ENCODE data around the gene ERC1.
A peak's percentile ranks its signal among the peaks of the same experiment; 100 is the strongest.
"Not testable (repeated sequence)": the region's sequence is repeated elsewhere in the genome, so short reads cannot be mapped to it uniquely, and the experiment has no call there.

ERC1 gene

DNA sequence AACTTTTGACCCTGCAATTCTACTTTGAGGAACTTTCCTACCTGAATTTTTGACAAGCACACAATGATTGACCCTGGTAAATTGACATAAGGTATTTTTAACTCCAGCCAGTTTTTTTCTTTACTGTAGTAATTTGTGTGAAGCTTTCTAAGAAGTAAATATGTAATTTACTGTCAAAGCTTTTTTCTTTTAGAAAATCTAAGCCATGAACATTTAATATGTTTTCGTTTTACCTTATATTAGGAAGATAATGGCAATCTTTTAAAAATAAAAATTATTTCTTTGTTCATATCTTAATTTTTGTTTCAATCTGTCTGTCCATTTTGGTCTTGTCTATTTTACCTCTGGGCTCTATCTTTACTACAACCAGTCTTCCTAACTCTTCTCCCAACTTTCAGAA is 323.5 kb downstream of the ERC1 start:
- no peak overlapping the region for H3K9ac ChIP-seq (ENCODE audit: low read length)
- H3F3A ChIP-seq (ENCODE audit: insufficient read depth, low read length): no peaks in the 10 kb centered on the region
- no peaks in the 10 kb centered on the region for H3K79me2 ChIP-seq (ENCODE audit: insufficient read depth, low read length)
- H3K27me3 ChIP-seq (ENCODE audit: insufficient read depth, low read length): no peaks in the 10 kb centered on the region
- peaks cover 33% of the 10 kb centered on the region for H3K36me3 ChIP-seq (ENCODE audit: insufficient read depth, low read length)
- H3K4me3 ChIP-seq (ENCODE audit: low read depth, low read length, poor library complexity, severe bottlenecking): no peak overlapping the region
- H3K9me2 ChIP-seq (ENCODE audit: low read depth, low read length): no peaks in the 10 kb centered on the region
- H3K9me3 ChIP-seq (ENCODE audit: low read length): no peaks in the 10 kb centered on the region; the same call in 1 of the 2 replicates
- H4K20me1 ChIP-seq (ENCODE audit: insufficient read depth, low read length): no peaks in the 10 kb centered on the region
- H3K4me2 ChIP-seq (ENCODE audit: low read length): no peak overlapping the region
- no peak overlapping the region for H2AFZ ChIP-seq (ENCODE audit: low read length)
- TF ChIP-seq EZH2 (IDR thresholded peaks at IDR 0.05; ENCODE audit: borderline replicate concordance, low read length): no peak
- TF ChIP-seq, protein P1, sequence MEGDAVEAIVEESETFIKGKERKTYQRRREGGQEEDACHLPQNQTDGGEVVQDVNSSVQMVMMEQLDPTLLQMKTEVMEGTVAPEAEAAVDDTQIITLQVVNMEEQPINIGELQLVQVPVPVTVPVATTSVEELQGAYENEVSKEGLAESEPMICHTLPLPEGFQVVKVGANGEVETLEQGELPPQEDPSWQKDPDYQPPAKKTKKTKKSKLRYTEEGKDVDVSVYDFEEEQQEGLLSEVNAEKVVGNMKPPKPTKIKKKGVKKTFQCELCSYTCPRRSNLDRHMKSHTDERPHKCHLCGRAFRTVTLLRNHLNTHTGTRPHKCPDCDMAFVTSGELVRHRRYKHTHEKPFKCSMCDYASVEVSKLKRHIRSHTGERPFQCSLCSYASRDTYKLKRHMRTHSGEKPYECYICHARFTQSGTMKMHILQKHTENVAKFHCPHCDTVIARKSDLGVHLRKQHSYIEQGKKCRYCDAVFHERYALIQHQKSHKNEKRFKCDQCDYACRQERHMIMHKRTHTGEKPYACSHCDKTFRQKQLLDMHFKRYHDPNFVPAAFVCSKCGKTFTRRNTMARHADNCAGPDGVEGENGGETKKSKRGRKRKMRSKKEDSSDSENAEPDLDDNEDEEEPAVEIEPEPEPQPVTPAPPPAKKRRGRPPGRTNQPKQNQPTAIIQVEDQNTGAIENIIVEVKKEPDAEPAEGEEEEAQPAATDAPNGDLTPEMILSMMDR (IDR thresholded peaks at IDR 0.05; ENCODE audit: low read length): no peak
- peaks cover 31% of the 10 kb centered on the region for H3K4me1 ChIP-seq (ENCODE audit: insufficient read depth, low read length, severe bottlenecking)
- H3K27ac ChIP-seq (ENCODE audit: low read depth, low read length, poor library complexity, severe bottlenecking): no peak overlapping the region

DNA sequence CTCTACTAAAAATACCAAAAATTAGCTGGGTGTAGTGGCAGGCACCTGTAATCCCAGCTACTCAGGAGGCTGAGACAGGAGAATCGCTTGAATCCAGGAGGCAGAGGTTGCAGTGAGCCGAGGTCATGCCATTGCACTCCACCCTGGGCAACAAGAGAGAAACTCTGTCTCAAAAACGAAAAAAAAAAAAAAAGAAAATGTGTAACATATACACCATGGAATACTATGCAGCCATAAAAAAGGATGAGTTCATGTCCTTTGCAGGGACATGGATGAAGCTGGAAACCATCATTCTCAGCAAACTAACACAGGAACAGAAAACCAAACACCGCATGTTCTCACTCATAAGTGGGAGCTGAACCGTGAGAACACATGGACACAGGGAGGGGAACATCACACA is 326.0 kb downstream of the ERC1 start:
- H3K9me2 ChIP-seq (ENCODE audit: low read depth, low read length); H3K9me3 ChIP-seq (ENCODE audit: low read length); H3K4me3 ChIP-seq (ENCODE audit: low read depth, low read length, poor library complexity, severe bottlenecking); H3K9ac ChIP-seq (ENCODE audit: low read length); H3K79me2 ChIP-seq (ENCODE audit: insufficient read depth, low read length); H4K20me1 ChIP-seq (ENCODE audit: insufficient read depth, low read length); H3K27ac ChIP-seq (ENCODE audit: low read depth, low read length, poor library complexity, severe bottlenecking); H3F3A ChIP-seq (ENCODE audit: insufficient read depth, low read length); H3K4me2 ChIP-seq (ENCODE audit: low read length); H3K27me3 ChIP-seq (ENCODE audit: insufficient read depth, low read length); H2AFZ ChIP-seq (ENCODE audit: low read length): not testable (repeated sequence)
- Histone ChIP-seq H3K4me1 (ENCODE audit: insufficient read depth, low read length, severe bottlenecking) (peaks cover 28% of the 10 kb centered on the region), H3K36me3 (ENCODE audit: insufficient read depth, low read length) (peaks cover 33% of the 10 kb centered on the region)

DNA sequence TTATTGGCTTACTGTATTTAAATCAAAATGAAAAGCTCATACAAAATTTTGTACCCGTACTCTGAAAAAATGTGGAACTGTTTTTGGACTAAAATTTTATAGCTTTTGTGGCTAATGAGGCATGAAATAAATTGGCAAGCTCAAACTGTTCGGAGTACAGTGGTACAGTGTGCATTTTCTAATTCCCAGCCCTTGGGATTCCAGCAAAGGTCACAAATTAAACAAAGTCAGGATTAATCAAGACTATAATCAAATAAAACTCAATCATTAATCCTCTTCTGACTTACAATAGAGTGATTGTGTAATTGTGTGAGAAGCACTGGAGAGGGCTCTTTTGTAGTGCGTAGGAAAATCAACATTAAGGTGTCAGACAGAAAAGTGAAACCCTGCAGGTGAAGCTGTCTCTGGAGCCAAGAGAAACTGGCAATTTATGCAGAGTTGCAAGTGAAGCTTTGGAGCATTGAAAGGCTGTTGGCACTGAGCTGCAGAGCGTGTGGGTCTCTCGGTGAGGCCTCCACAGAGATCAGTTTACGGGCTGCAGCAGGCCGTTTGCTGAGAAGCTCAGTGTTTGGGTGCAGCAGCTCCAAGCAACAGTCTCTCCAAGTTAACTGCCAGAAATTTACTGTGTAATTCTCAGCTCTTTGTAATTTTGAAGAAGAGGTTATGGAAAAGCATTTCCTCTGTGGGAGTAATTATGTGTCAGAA is 327.5 kb downstream of the ERC1 start:
- peak overlapping the region; percentile 43 for H3K27ac ChIP-seq (ENCODE audit: low read depth, low read length, poor library complexity, severe bottlenecking)
- no peak overlapping the region for H2AFZ ChIP-seq (ENCODE audit: low read length)
- H3K36me3 ChIP-seq (ENCODE audit: insufficient read depth, low read length): peaks cover 21% of the 10 kb centered on the region
- H3K27me3 ChIP-seq (ENCODE audit: insufficient read depth, low read length): no peaks in the 10 kb centered on the region
- no peaks in the 10 kb centered on the region for H3F3A ChIP-seq (ENCODE audit: insufficient read depth, low read length)
- H4K20me1 ChIP-seq (ENCODE audit: insufficient read depth, low read length): no peaks in the 10 kb centered on the region
- TF ChIP-seq, protein P1 (IDR thresholded peaks at IDR 0.05; ENCODE audit: low read length): no peak
- no peak for TF ChIP-seq EZH2 (IDR thresholded peaks at IDR 0.05; ENCODE audit: borderline replicate concordance, low read length)
- H3K9me2 ChIP-seq (ENCODE audit: low read depth, low read length): no peaks in the 10 kb centered on the region
- H3K4me1 ChIP-seq (ENCODE audit: insufficient read depth, low read length, severe bottlenecking): peaks cover 28% of the 10 kb centered on the region
- no peaks in the 10 kb centered on the region; the same call in 1 of the 2 replicates for H3K9me3 ChIP-seq (ENCODE audit: low read length)
- peak overlapping the region; percentile 53 for H3K4me2 ChIP-seq (ENCODE audit: low read length)
- H3K79me2 ChIP-seq (ENCODE audit: insufficient read depth, low read length): no peaks in the 10 kb centered on the region
- H3K9ac ChIP-seq (ENCODE audit: low read length): peak overlapping the region; percentile 42; the same call in 1 of the 2 replicates
- peak overlapping the region; percentile 0 for H3K4me3 ChIP-seq (ENCODE audit: low read depth, low read length, poor library complexity, severe bottlenecking)

DNA sequence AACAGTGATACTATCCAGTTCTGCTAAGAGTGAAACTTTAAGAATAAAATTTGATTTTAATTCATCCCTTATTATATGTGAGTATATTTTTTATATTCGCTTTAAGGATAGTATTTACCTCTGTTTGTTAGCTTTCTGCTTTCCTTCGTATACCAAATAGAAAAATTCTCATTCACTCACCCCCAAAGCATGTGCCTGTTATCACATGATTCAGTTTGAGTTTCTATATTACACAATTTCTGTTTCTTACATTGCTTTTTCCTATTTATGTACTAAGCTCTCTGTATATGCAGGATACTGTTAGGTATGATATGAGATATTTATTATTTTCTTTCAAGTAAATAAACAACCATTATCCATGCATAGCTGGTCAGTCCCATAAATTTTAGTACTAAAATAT is 328.2 kb downstream of the ERC1 start:
- Histone ChIP-seq H3K36me3 (ENCODE audit: insufficient read depth, low read length) (peaks cover 16% of the 10 kb centered on the region), H3K4me2 (ENCODE audit: low read length) (no peak overlapping the region), H3K4me3 (ENCODE audit: low read depth, low read length, poor library complexity, severe bottlenecking) (no peak overlapping the region), H4K20me1 (ENCODE audit: insufficient read depth, low read length) (no peaks in the 10 kb centered on the region), H3K79me2 (ENCODE audit: insufficient read depth, low read length) (no peaks in the 10 kb centered on the region), H3K9ac (ENCODE audit: low read length) (no peak overlapping the region), H3K27me3 (ENCODE audit: insufficient read depth, low read length) (no peaks in the 10 kb centered on the region), H3F3A (ENCODE audit: insufficient read depth, low read length) (no peaks in the 10 kb centered on the region), H3K9me3 (ENCODE audit: low read length) (no peaks in the 10 kb centered on the region; the same call in 1 of the 2 replicates), H3K27ac (ENCODE audit: low read depth, low read length, poor library complexity, severe bottlenecking) (peak overlapping the region; percentile 43), H3K4me1 (ENCODE audit: insufficient read depth, low read length, severe bottlenecking) (peaks cover 28% of the 10 kb centered on the region), H3K9me2 (ENCODE audit: low read depth, low read length) (no peaks in the 10 kb centered on the region), H2AFZ (ENCODE audit: low read length) (no peak overlapping the region)
- no peak for TF ChIP-seq EZH2 (IDR thresholded peaks at IDR 0.05; ENCODE audit: borderline replicate concordance, low read length)
- TF ChIP-seq, protein P1 (IDR thresholded peaks at IDR 0.05; ENCODE audit: low read length): no peak

Measured in OCI-LY1 (cell line).